GM18909 (cell line): ENCODE measurements around the gene UNC45B.
"Not testable (repeated sequence)": the region's sequence is repeated elsewhere in the genome, so short reads cannot be mapped to it uniquely, and the experiment has no call there.

ENCODE experiments used
- ATAC-seq: cut with Tn5 transposase; IDR thresholded peaks from one replicate; pipeline ENCODE4 v1.9.1; 2021; ENCODE audit warnings: mild to moderate bottlenecking; ENCODE audit not compliant: unreplicated experiment, poor library complexity

Gene UNC45B

GRCh38 chr17:35202582-35202981 is 55.0 kb downstream of the UNC45B start:
- ATAC-seq, result not testable (repeated sequence)

GRCh38 chr17:35210741-35211140 is 63.1 kb downstream of the UNC45B start:
- no peak for ATAC-seq

- ATAC-seq, result no peak
Observed at GRCh38 chr17:35212668-35213067, 65.1 kb downstream of the UNC45B start.

GRCh38 chr17:35213412-35213940 is 65.9 kb downstream of the UNC45B start:
- ATAC-seq, result no peak

- ATAC-seq, result no peak
Observed at GRCh38 chr17:35214192-35214591, 66.6 kb downstream of the UNC45B start.

- no peak for ATAC-seq
Observed at GRCh38 chr17:35214631-35215273, 67.1 kb downstream of the UNC45B start.

GRCh38 chr17:35217107-35217506 is 69.5 kb downstream of the UNC45B start:
- no peak for ATAC-seq

GRCh38 chr17:35218915-35219314 is 71.3 kb downstream of the UNC45B start:
- no peak for ATAC-seq

GRCh38 chr17:35222452-35222851 is 74.8 kb downstream of the UNC45B start:
- ATAC-seq, result no peak

GRCh38 chr17:35224436-35224835 is 76.8 kb downstream of the UNC45B start:
- no peak for ATAC-seq

GRCh38 chr17:35227546-35227945 is 79.9 kb downstream of the UNC45B start:
- ATAC-seq, result no peak

GRCh38 chr17:35229638-35230037 is 82.0 kb downstream of the UNC45B start:
- no peak for ATAC-seq

- ATAC-seq, result not testable (repeated sequence)
Observed at GRCh38 chr17:35234315-35234714, 86.7 kb downstream of the UNC45B start.

GRCh38 chr17:35235289-35235688 is 87.7 kb downstream of the UNC45B start:
- no peak for ATAC-seq

GRCh38 chr17:35235917-35236316 is 88.3 kb downstream of the UNC45B start:
- ATAC-seq, result no peak

GRCh38 chr17:35236821-35237220 is 89.2 kb downstream of the UNC45B start:
- no peak for ATAC-seq

- no peak for ATAC-seq
Observed at GRCh38 chr17:35238821-35239220, 91.2 kb downstream of the UNC45B start.
